Stimulated activated naive B cell treated with anti-CD40 and anti-IgM and Interleukin-4, amounts not matched to agents 10 μg/mL and 1 μg/mL and 100 μg/mL, for 72 hours (primary cell): ENCODE measurements around the gene LOXL1.
A peak's percentile ranks its signal among the peaks of the same experiment; 100 is the strongest.

Source experiments
- ATAC-seq, 2 donors: fragments of 150-1000 bp; cut with Tn5 transposase; replicated peaks; 2 replicates each; pipeline ENCODE4 v1.10.0; 2021; ENCODE audit warnings: moderate library complexity in 1 of 2
- DNase-seq: peaks from one replicate; pipeline ENCODE4 v3.0.0; 2021
- H3K27ac Mint-ChIP-seq: one replicate; pipeline ENCODE4 v1.8.0; 2022; ENCODE audit warnings: mild to moderate bottlenecking, mixed read lengths
- H3K27me3 Mint-ChIP-seq, 2 donors: one replicate each; pipeline ENCODE4 v1.8.0; 2022; ENCODE audit warnings: mixed read lengths in 2 of 2
- H3K36me3 Mint-ChIP-seq, 2 donors: one replicate each; pipeline ENCODE4 v1.8.0; 2022; ENCODE audit warnings: mixed read lengths in 2 of 2, mild to moderate bottlenecking in 1 of 2
- H3K4me1 Mint-ChIP-seq, 2 donors: one replicate each; pipeline ENCODE4 v1.8.0; 2022; ENCODE audit warnings: mixed read lengths in 2 of 2, mild to moderate bottlenecking in 1 of 2
- H3K4me3 Mint-ChIP-seq, 2 donors: one replicate each; pipeline ENCODE4 v1.8.0; 2022; ENCODE audit warnings: mild to moderate bottlenecking in 2 of 2, mixed read lengths in 2 of 2, moderate library complexity in 1 of 2
- H3K9me3 Mint-ChIP-seq, 2 donors: one replicate each; pipeline ENCODE4 v1.8.0; 2022; ENCODE audit warnings: mixed read lengths in 2 of 2, mild to moderate bottlenecking in 1 of 2

Gene LOXL1

DNA sequence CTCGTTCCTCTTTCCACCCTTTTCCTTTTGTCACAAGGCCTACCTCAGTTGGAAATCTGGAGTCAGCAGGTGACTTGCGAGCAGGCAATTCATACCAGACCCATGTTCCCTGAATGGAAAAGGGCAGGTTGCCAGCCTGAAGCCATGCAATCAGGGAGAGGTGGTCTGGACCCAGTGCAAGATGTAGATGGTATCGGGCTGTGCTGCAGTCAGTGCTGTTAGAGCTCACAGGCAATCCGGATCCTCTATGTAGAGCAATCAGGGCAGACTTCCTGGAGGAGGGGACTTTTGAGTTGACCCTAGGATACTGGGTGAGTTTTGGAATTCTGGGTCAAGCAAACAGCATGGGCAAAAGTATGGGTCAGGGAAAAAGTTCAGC lies 18.9 kb downstream of the LOXL1 start:
- no peaks in the 10 kb centered on the region for H3K9me3 Mint-ChIP-seq
- no peak for DNase-seq

DNA sequence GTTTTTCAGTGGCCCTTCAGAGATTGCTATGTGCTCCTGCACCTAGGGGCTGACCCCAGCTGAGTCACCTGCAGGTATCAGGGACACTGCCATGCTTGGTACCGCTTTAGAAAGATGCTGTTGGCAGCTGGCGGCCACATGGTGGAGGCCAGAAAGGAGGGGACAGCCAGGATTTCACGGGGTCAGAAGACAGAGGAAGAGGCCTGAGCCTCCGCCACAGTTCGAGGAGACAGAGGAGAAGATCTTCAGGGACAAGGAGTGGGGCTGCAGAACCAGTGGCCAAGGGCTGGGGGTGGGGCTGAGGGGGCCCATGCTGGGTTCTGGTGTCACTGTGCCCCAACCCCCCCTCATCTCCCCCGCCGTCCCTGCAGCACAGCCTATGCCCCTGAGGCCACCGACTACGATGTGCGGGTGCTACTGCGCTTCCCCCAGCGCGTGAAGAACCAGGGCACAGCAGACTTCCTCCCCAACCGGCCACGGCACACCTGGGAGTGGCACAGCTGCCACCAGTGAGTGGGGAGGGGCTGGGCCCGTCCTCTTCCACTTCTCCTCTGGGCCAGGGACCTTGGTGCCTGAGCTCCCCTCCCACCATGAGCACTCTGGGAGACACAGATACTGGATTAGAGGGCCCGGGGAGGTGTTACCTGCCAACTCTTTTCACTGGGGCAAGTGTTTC lies 19.9 kb downstream of the LOXL1 start:
- no peak overlapping the region for H3K27ac Mint-ChIP-seq
- DNase-seq (no peak), ATAC-seq (no peak)
- H3K9me3 Mint-ChIP-seq = no peaks in the 10 kb centered on the region
- H3K27me3 Mint-ChIP-seq = peaks cover 14 to 33% of the 10 kb centered on the region in 2 donors
- no peaks in the 10 kb centered on the region for H3K36me3 Mint-ChIP-seq
- no peak overlapping the region for H3K4me3 Mint-ChIP-seq
- H3K4me1 Mint-ChIP-seq = peaks cover 12 to 24% of the 10 kb centered on the region in 2 donors

More for the DNA sequence above, 18.9 kb downstream of the LOXL1 start:
- Mint-ChIP-seq H3K36me3 (no peaks in the 10 kb centered on the region), H3K27ac (no peak overlapping the region), H3K4me3 (no peak overlapping the region), H3K4me1 (peaks cover 4 to 15% of the 10 kb centered on the region in 2 donors), H3K27me3 (peaks cover 14 to 27% of the 10 kb centered on the region in 2 donors)
- no peak for ATAC-seq

DNA sequence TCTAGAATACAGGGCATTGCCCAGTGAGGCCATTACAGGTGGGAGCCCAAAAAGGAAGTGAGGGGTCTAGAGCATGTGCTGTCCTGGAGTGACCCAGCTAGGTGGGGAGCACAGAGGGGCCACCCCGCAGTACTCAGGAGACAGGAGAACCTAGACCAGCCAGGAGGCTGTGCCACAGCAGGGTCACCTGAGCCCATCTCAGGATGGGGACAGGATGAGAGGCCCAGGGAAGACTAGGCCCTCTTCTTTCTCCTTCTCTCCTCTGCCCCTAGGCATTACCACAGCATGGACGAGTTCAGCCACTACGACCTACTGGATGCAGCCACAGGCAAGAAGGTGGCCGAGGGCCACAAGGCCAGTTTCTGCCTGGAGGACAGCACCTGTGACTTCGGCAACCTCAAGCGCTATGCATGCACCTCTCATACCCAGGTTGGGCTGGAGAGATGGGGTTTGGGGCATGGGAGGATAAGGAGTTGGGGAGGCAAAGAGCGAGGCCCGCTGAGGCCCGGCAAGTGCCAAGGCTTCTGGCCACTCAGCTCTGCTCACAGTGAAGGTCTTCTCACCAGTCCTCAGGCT lies 20.6 kb downstream of the LOXL1 start:
- ATAC-seq (no peak), DNase-seq (no peak)
- Mint-ChIP-seq H3K4me3 (no peak overlapping the region), H3K27me3 (peaks cover 14 to 33% of the 10 kb centered on the region in 2 donors), H3K27ac (no peak overlapping the region), H3K4me1 (peaks cover 10 to 23% of the 10 kb centered on the region in 2 donors), H3K36me3 (no peaks in the 10 kb centered on the region), H3K9me3 (no peaks in the 10 kb centered on the region)

- DNase-seq (no peak), ATAC-seq (no peak)
- H3K27ac Mint-ChIP-seq = no peak overlapping the region
- peaks cover 14 to 31% of the 10 kb centered on the region in 2 donors for H3K27me3 Mint-ChIP-seq
- H3K4me3 Mint-ChIP-seq = no peak overlapping the region
- no peaks in the 10 kb centered on the region for H3K36me3 Mint-ChIP-seq
- H3K4me1 Mint-ChIP-seq = peaks cover 9 to 22% of the 10 kb centered on the region in 2 donors
- H3K9me3 Mint-ChIP-seq = no peaks in the 10 kb centered on the region
These were observed 21.4 kb downstream of the LOXL1 start for GRCh38 chr15:73947651-73948050.

- Mint-ChIP-seq H3K27ac (no peak overlapping the region), H3K27me3 (peaks cover 14 to 30% of the 10 kb centered on the region in 2 donors), H3K9me3 (no peaks in the 10 kb centered on the region), H3K36me3 (no peaks in the 10 kb centered on the region), H3K4me3 (no peak overlapping the region), H3K4me1 (peaks cover 9 to 22% of the 10 kb centered on the region in 2 donors)
- ATAC-seq (no peak), DNase-seq (no peak)
These were observed 22.1 kb downstream of the LOXL1 start for GRCh38 chr15:73948396-73948795.

DNA sequence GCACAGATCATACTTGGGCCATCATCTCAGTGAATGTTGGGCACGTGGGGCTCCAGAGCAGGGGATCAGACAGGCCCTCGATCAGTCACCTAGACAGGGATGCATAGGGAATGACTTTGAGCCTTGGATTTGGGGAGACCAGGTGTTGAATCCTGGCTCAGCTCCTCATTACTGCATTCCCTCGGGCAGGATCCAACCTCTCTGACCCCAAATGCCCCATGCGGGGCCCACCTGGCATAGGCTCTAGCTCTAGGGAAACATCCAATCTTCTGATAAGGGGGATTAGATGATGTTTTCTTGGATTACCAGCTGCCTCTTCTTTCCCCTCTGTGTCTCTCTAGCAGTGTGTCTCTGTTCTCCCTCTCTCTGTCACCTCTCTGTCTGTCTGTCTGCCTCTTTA lies 22.7 kb downstream of the LOXL1 start:
- H3K9me3 Mint-ChIP-seq = no peaks in the 10 kb centered on the region
- H3K27ac Mint-ChIP-seq = no peak overlapping the region
- H3K4me3 Mint-ChIP-seq = no peak overlapping the region

DNA sequence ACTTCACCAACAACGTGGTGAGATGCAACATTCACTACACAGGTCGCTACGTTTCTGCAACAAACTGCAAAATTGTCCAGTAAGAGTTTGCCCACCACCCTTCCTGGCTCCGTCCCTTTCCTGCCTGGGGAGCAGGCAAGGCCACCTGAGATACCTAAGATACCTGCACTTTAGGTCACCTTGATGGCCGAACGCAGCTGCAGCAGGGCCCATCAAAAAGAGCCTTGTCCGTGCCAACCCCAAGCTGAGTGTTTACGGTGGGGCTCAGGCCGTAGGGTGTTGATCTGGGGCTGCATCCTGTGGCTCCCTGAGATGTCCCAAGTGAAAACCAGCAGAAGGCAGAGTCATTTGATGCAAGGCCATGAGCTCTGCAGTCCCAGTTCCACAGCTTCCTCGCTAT lies 23.2 kb downstream of the LOXL1 start:
- H3K27me3 Mint-ChIP-seq = peaks cover 16 to 38% of the 10 kb centered on the region in 2 donors

More for the DNA sequence above, 22.7 kb downstream of the LOXL1 start:
- ATAC-seq = no peak
- DNase-seq = no peak
- Mint-ChIP-seq H3K27me3 (peaks cover 19 to 36% of the 10 kb centered on the region in 2 donors), H3K36me3 (no peaks in the 10 kb centered on the region), H3K4me1 (peaks cover 9 to 22% of the 10 kb centered on the region in 2 donors)

GRCh38 chr15:73950479-73950830 lies 24.2 kb downstream of the LOXL1 start:
- DNase-seq (no peak), ATAC-seq (peak; percentile 7 to 15)
- Mint-ChIP-seq H3K4me1 (peaks cover 9 to 22% of the 10 kb centered on the region in 2 donors), H3K36me3 (no peaks in the 10 kb centered on the region), H3K27ac (no peak overlapping the region), H3K9me3 (no peaks in the 10 kb centered on the region), H3K4me3 (no peak overlapping the region), H3K27me3 (peaks cover 15 to 34% of the 10 kb centered on the region in 2 donors)

More for the DNA sequence above, 23.2 kb downstream of the LOXL1 start:
- H3K9me3 Mint-ChIP-seq = no peaks in the 10 kb centered on the region
- no peak overlapping the region for H3K27ac Mint-ChIP-seq
- DNase-seq (no peak), ATAC-seq (no peak)
- H3K4me1 Mint-ChIP-seq = peaks cover 9 to 22% of the 10 kb centered on the region in 2 donors
- H3K4me3 Mint-ChIP-seq = no peak overlapping the region
- no peaks in the 10 kb centered on the region for H3K36me3 Mint-ChIP-seq

- Mint-ChIP-seq H3K4me3 (peak overlapping the region in 1 of 2 donors; percentile 20), H3K27me3 (peaks cover 16 to 37% of the 10 kb centered on the region in 2 donors), H3K9me3 (no peaks in the 10 kb centered on the region), H3K27ac (no peak overlapping the region), H3K4me1 (peaks cover 9 to 19% of the 10 kb centered on the region in 2 donors), H3K36me3 (no peaks in the 10 kb centered on the region)
- ATAC-seq (peak; percentile 82 to 88), DNase-seq (peak; percentile 34)
These were observed 24.7 kb downstream of the LOXL1 start for GRCh38 chr15:73950831-73951561.

DNA sequence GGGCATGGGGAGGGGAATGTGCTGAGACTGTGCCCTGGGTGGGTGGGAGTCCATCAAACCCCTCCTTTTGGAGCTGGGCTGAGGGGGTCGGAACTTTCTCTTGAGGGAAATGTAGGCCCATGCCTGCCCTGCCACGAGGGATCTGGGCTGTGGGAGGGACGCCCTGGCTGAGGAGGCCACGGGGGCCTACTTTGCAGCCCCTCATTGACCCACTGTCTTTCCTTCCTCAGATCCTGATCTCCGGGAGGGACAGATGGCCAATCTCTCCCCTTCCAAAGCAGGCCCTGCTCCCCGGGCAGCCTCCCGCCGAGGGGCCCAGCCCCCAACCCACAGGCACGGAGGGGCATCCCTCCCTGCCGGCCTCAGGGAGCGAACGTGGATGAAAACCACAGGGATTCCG lies 25.3 kb downstream of the LOXL1 start:
- no peak overlapping the region for H3K27ac Mint-ChIP-seq
- peaks cover 9 to 13% of the 10 kb centered on the region in 2 donors for H3K4me1 Mint-ChIP-seq
- no peaks in the 10 kb centered on the region for H3K9me3 Mint-ChIP-seq
- H3K36me3 Mint-ChIP-seq = no peaks in the 10 kb centered on the region
- no peak overlapping the region for H3K4me3 Mint-ChIP-seq
- peaks cover 13 to 37% of the 10 kb centered on the region in 2 donors for H3K27me3 Mint-ChIP-seq
- no peak for DNase-seq
- ATAC-seq = no peak

- Mint-ChIP-seq H3K9me3 (no peaks in the 10 kb centered on the region), H3K27ac (no peak overlapping the region), H3K4me3 (no peak overlapping the region), H3K4me1 (peaks cover 10 to 12% of the 10 kb centered on the region in 2 donors), H3K27me3 (peaks cover 18 to 42% of the 10 kb centered on the region in 2 donors), H3K36me3 (no peaks in the 10 kb centered on the region)
- ATAC-seq = no peak
- no peak for DNase-seq
These were observed 26.1 kb downstream of the LOXL1 start for GRCh38 chr15:73952171-73952912.

GRCh38 chr15:73952913-73953750 lies 26.9 kb downstream of the LOXL1 start:
- Mint-ChIP-seq H3K27ac (no peak overlapping the region), H3K27me3 (peaks cover 24 to 50% of the 10 kb centered on the region in 2 donors), H3K36me3 (no peaks in the 10 kb centered on the region), H3K4me1 (peaks cover 10 to 12% of the 10 kb centered on the region in 2 donors), H3K9me3 (no peaks in the 10 kb centered on the region), H3K4me3 (no peak overlapping the region)
- no peak for ATAC-seq
- DNase-seq = no peak

GRCh38 chr15:73954188-73955145 lies 28.2 kb downstream of the LOXL1 start:
- Mint-ChIP-seq H3K27ac (no peak overlapping the region), H3K36me3 (no peaks in the 10 kb centered on the region), H3K27me3 (peaks cover 24 to 51% of the 10 kb centered on the region in 2 donors), H3K4me3 (no peak overlapping the region), H3K9me3 (no peaks in the 10 kb centered on the region), H3K4me1 (peaks cover 14 to 18% of the 10 kb centered on the region in 2 donors)
- ATAC-seq = no peak
- DNase-seq = no peak
